GM10248 (cell line): Measurements from ENCODE around the gene CRMP1.

Source experiments
- CTCF ChIA-PET: fragments of 300-600 bp; sonication (Branson Sonifier 250); formaldehyde crosslinking; extraction: SDS; loops from one replicate; lab custom pipeline; 2021; ENCODE audit warnings: antibody characterized with exemption; lab: Yijun Ruan, JAX
- POLR2A ChIA-PET: fragments of 350-650 bp; sonication (Branson Sonifier 250); formaldehyde crosslinking; extraction: SDS; loops from one replicate; lab custom pipeline; 2020; ENCODE audit warnings: antibody characterized with exemption; lab: Yijun Ruan, JAX
- DNase-seq: peaks from one replicate; pipeline ENCODE4 v3.0.0; 2012; ENCODE audit errors: extremely low spot score
- TF ChIP-seq, protein P1 (sequence below): IDR thresholded peaks from 2 replicates; pipeline ENCODE4 v1.5.1; 2012; ENCODE audit warnings: mild to moderate bottlenecking, low read depth; ENCODE audit errors: extremely low read depth, missing control alignments, control extremely low read depth

CRMP1 gene

DNA sequence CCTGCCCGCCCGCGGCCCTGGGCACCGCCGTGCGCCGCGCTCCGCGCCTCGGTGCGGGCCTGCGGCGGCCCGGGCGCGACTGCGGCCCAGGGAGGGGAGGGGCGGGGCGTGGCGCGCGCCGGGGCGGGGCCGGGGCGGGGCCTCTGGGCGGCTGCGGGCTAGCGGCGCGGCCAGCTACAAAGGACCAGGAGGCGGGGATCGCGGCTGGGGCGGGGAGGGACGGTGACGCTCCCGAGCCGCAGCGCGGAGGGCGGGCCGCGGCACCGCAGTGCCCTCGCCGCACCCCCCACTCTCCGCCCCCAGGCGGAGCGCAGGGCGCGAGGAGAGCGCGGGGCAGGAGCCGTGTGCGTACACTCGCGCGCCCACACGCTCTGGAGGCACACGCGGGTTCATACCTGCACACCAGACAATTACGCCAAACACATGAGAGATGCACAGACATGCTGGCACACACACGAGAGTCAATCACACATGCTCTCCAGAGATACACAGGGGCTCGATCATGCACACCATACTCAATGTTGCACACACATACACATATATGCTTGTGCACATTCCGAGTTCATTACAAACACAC, at the start of gene CRMP1:
TSS of gene CRMP1 (minus strand) at position 83 of the 577 bp plus-strand sequence. CDS start 117 bp downstream, outside the sequence.
- CTCF ChIA-PET = no interaction called here
- POLR2A ChIA-PET = no interaction called here
- TF ChIP-seq, protein P1, sequence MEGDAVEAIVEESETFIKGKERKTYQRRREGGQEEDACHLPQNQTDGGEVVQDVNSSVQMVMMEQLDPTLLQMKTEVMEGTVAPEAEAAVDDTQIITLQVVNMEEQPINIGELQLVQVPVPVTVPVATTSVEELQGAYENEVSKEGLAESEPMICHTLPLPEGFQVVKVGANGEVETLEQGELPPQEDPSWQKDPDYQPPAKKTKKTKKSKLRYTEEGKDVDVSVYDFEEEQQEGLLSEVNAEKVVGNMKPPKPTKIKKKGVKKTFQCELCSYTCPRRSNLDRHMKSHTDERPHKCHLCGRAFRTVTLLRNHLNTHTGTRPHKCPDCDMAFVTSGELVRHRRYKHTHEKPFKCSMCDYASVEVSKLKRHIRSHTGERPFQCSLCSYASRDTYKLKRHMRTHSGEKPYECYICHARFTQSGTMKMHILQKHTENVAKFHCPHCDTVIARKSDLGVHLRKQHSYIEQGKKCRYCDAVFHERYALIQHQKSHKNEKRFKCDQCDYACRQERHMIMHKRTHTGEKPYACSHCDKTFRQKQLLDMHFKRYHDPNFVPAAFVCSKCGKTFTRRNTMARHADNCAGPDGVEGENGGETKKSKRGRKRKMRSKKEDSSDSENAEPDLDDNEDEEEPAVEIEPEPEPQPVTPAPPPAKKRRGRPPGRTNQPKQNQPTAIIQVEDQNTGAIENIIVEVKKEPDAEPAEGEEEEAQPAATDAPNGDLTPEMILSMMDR = no peak
- DNase-seq = no peak

DNA sequence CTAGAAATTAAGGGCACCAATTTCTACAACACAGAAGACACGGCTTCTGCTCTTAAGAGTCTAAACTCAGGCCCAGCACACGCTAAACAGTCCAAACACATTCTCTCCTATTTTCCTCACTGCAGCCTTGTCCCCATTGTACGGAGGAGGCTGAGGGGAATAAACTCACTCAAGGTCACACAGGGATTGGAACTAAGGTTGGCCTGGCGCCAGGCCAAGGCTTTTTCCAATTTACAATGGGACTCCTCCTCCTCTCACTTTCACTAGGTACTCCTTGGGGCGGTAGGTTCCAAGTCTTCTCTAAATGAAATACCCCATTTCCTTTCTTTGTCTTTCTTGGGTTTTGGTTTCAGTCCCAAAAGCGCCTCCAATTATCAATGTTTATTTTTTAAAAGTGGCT, 48.7 kb upstream of the CRMP1 start:
- DNase-seq = no peak
- ChIA-PET POLR2A (no interaction called here), CTCF (no interaction called here)
- TF ChIP-seq, protein P1 = no peak

DNA sequence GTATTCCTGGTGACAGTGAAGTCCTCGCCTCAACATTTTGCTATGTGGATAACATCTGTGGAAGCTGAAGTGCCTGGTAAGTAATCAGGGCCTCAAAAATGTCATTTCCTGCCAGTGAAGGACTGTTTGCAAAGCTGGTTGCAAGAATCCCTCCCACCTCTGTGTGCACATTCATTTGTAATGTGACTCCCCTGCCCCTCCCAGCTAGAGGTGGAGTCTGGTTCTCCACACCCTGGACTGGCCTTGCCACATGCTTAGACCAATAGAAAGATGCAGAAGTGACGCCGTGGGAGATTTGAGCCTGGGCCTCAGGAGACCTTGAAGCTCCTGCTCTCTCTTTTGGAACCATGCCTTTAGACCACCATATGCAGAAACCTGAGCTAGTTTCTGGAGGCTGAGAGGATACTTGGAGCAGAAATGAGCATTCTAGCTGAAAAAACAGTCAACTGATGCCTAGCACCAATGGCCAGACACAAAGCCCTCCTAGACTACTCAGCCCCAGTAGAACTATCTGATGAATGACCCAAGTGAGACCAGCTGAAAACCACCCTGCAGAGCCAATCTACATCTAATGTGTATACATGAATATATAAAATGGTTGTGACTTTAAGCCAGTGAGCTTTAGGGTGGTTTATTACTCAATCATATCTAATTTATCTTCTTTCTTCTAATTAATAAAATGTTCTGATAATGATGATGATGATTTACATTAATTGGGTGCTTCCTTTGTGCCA, 47.8 kb upstream of the CRMP1 start:
- ChIA-PET POLR2A (no interaction called here), CTCF (interaction anchor here (1.2 kb wide), 1 partner anchor 25 kb away, joined by 3 read pairs; no protein-coding TSS in a partner anchor)
- TF ChIP-seq, protein P1 = no peak
- no peak for DNase-seq

DNA sequence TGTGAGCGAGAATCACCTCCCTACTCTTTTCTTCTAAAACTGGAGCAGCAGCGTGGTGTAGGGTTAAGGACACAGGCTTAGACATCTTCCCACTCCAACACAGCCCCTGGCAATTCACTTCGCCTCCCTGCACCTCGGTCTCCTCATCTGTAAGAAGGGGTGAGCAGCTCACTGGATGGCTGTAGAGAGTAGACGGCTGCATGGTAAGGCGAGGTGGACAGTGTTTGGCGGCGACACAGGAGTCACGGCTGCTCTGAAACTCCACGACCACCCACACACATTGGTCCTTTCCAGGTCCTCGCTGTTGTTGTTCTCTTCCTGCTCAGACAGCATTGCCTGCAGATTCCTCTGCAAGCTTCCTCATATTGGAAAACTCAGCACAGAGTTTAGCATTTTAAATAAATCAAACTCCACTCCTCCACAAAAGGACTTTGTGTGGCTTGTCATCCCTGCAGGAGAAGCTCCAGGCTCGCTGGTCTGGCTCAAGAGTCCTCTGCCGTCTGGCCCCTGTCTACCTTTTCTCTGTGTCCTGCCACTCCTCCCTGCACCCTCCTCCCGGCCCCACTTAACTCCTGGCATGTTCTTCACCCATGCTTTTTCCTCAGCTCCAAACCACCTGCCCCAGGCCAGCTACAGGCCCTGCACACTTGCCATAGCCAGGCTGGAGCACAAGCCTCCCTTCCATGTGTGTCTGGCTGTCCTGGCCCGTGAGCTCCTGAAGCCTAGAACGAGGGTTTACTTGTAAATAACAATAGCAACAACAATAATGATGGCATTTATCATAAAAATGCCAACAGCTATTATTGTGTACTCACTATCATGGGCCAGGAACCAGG, 41.3 kb upstream of the CRMP1 start:
- CTCF ChIA-PET = no interaction called here
- DNase-seq = no peak
- POLR2A ChIA-PET = no interaction called here
- TF ChIP-seq, protein P1 = no peak

DNA sequence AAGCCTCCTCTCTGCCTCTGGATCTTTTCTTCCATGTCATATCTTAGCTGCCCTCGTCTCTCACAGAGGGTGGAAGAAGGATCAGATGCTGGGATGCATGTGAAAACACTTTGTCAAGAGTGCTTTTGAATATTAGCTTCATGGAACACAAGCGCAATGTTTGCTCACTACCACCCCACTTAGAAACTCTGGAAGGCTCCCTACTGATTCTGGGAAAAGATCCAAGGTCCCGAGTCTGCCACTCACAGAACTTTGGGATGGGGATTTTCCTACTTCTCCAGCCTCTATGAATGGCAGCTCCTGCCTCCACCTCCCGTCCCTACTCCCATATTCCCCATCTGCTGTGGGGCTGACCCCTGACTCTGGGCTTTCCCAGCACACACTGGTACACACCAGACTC, 40.2 kb upstream of the CRMP1 start:
- DNase-seq = no peak
- CTCF ChIA-PET = no interaction called here
- POLR2A ChIA-PET = no interaction called here
- TF ChIP-seq, protein P1 = no peak

DNA sequence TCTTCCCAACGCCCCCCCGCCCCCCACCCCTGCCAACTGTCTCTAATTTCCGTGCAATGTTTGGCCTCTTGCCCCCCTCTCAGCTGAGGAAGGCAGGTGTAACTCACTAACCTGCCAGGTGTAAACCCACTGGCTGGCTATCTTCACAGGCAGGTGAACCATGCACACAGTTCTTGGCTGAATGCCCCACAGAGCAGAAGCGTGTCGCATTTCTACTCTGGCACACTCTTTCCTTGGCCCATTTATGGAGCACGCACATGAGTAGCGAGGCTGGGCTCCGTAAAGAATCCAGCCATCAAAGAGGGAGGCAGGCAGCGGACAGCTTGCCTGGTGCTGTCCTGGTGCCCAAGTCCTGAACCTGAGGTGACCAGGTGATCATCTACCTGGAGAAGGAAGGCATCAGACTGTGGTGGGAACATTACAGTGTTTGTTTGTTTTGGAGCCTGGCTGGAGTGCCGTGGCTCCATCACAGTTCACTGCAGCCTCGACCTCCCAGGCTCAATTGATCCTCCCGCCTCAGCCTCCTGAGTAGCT, 39.2 kb upstream of the CRMP1 start:
- POLR2A ChIA-PET = no interaction called here
- TF ChIP-seq, protein P1 = no peak
- CTCF ChIA-PET = no interaction called here
- DNase-seq = no peak
